Activated naive CD8-positive, alpha-beta T cell treated with anti-CD3 and anti-CD28 coated beads, Interleukin-2, amount 50 U/mL, for 24 hours (primary cell): ENCODE data around the gene SYNGR3.

ENCODE experiments used
- ATAC-seq: fragments of 150-1000 bp; cut with Tn5 transposase; one replicate; pipeline ENCODE4 v1.10.0; 2021
- DNase-seq: peaks from one replicate; pipeline ENCODE4 v3.0.0; 2021
- H3K27ac Mint-ChIP-seq: one replicate; pipeline ENCODE4 v1.8.0; 2021; ENCODE audit warnings: mild to moderate bottlenecking, mixed read lengths
- H3K27me3 Mint-ChIP-seq: one replicate; pipeline ENCODE4 v1.8.0; 2021; ENCODE audit warnings: mixed read lengths
- H3K36me3 Mint-ChIP-seq: one replicate; pipeline ENCODE4 v1.8.0; 2021; ENCODE audit warnings: low read depth, mixed read lengths
- H3K4me1 Mint-ChIP-seq: one replicate; pipeline ENCODE4 v1.8.0; 2021; ENCODE audit warnings: mixed read lengths
- H3K4me3 Mint-ChIP-seq: one replicate; pipeline ENCODE4 v1.8.0; 2021; ENCODE audit warnings: mild to moderate bottlenecking, moderate library complexity, mixed read lengths
- H3K9me3 Mint-ChIP-seq: one replicate; pipeline ENCODE4 v1.8.0; 2021; ENCODE audit warnings: mixed read lengths

Gene SYNGR3

DNA sequence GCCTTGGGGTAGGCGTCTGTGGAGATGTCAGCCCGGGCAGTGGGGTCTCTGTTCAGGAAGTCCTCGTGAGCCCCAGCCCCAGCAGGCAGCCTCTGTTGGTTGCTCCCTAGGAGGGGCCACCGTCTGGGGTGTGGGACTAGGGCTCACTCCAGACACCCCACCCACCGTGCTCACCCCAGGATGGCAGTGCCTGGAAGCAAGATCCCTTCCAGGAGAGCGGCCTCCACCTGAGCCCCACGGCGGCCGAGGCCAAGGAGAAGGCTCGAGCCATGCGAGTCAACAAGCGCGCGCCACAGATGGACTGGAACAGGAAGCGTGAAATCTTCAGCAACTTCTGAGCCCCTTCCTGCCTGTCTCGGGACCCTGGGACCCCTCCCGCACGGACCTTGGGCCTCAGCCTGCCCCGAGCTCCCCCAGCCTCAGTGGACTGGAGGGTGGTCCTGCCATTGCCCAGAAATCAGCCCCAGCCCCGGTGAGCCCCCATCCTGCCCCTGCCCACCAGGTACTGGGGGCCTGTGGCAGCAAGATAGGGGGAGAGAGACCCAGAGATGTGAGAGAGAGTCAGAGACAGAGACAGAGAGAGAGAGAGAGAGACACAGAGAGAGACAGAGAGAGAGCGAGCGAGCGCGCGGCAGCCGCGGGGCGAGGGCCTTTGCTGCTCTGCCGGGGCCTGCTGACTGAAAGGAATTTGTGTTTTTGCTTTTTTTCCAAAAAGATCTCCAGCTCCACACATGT lies 48.0 kb downstream of the SYNGR3 start:
- DNase-seq, result no peak
- Mint-ChIP-seq H3K9me3 (no peaks in the 10 kb centered on the region), H3K4me1 (no peaks in the 10 kb centered on the region), H3K27me3 (no peaks in the 10 kb centered on the region), H3K27ac (no peak overlapping the region), H3K4me3 (no peak overlapping the region), H3K36me3 (no peaks in the 10 kb centered on the region)
- no peak for ATAC-seq

DNA sequence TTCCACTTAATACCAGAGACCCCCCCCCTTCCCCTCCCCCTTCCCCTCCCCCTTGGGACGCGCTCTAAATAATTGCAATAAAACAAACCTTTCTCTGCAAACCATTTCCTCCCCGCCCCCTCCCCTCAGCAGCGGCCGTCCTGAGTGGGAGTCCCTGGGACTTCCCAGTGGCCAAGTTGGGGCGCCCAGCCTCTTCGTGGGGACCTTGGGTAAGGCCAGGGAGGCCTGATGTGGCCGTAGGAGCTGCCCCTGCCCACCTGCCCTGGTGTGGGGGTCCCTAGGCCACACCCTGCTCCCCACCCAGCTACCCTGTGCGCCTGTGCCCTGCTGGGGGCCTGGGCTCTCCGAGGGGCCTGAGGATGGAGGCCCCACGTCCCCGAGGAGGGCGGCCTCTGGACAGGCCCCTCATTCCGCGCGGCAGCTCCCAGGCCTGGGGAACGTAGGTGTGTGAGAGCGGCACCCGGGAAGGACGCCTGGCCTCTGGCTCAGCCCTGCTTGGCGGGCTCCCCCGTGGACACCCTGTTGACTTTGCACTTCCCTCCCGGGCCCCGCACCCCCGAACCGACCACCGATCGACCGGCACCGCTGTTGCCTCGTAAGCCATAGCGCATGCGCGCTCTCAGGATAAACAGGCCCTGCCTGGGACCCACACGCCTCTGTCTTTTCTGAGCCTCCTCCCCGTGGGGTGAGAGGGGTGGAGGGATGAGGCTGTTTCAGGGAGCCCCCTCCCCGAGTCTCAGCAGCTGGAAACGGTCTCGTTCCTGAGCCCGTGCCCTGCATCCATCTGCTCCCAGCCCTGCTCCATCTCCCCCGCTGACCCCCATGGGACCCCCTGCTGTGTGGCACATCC lies 48.8 kb downstream of the SYNGR3 start:
- H3K4me3 Mint-ChIP-seq, result no peak overlapping the region
- no peak overlapping the region for H3K27ac Mint-ChIP-seq
- ATAC-seq, result no peak

DNA sequence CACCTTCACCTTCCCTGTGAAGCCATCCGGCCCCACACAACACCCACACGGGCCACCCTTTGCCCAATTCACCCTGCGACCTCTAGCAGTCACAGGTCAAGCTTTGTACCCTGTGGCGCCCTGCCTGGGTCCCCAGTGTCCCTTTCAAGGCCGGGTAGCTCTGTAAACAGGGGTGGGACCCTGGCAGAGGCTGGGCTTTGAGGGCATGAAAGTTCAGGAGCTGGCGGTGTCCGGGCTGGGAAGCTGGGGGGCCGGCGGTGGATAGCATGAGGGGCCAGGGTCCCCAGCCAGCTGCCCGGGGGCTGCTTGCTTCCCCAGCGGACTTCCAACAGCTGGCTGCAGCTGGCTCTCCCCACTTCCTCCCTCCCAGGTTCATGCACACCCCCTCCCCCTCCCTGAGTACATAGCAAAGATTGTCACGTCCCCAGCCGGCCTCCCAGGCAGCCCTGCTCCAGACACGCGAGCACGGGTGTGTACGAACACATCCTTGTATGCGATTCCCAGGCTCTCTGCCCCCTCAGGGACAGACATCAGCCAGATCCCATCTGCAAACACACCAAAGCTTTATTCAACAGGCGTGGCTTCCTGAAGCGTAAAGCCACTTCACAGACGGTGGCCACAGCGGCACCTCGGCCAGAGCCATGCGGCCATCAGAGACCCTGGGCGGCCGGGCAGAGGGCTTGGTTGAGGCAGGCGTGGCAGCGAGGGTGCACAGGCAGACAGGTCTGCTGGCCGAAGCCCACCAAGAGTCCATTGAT lies 49.7 kb downstream of the SYNGR3 start:
- Mint-ChIP-seq H3K9me3 (no peaks in the 10 kb centered on the region), H3K4me3 (no peak overlapping the region), H3K36me3 (peaks cover 2% of the 10 kb centered on the region), H3K4me1 (no peaks in the 10 kb centered on the region), H3K27me3 (no peaks in the 10 kb centered on the region), H3K27ac (no peak overlapping the region)
- DNase-seq (no peak), ATAC-seq (no peak)

More for the DNA sequence above, 48.8 kb downstream of the SYNGR3 start:
- DNase-seq, result no peak
- H3K9me3 Mint-ChIP-seq, result no peaks in the 10 kb centered on the region
- H3K4me1 Mint-ChIP-seq, result no peaks in the 10 kb centered on the region
- H3K27me3 Mint-ChIP-seq, result no peaks in the 10 kb centered on the region
- H3K36me3 Mint-ChIP-seq, result peaks cover 2% of the 10 kb centered on the region

DNA sequence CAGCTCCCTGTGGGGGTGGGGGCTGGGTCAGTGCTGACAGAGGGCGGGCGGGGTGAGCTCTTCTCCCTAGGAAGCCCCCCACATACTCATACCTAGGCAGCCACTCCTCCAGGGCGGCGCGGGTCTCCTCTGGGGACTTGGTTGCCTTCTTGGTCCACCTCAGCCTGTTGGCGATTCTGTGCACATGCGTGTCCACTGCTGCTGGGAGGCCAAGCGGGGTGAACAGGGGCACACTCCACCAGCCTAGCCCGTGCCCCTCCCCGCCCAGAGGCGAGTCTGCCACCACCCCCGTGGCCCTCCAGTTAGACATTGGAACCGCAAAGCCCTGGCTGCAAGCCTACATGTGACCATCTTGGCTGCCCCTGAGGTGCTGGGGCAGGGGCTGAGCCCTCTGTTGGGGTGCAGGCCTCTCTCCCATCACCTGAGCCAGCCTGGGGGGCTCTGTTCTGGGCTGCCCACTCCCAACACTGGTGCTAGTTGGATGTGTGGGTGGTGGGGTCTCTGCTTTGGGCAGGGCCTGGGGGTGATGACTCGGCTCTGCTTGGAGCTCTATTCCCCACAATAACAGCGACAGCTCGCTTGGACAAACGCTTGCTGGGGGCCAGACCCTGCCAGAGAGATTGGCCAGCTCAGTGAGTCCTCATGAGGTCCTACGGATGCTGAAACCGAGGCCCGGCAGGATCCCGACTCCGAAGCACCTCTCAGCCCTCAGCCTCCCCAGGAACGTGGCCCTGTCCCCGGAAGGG lies 50.4 kb downstream of the SYNGR3 start:
- Mint-ChIP-seq H3K27ac (no peak overlapping the region), H3K4me1 (no peaks in the 10 kb centered on the region), H3K9me3 (no peaks in the 10 kb centered on the region), H3K4me3 (no peak overlapping the region), H3K36me3 (peaks cover 2% of the 10 kb centered on the region), H3K27me3 (no peaks in the 10 kb centered on the region)
- DNase-seq (no peak), ATAC-seq (no peak)

DNA sequence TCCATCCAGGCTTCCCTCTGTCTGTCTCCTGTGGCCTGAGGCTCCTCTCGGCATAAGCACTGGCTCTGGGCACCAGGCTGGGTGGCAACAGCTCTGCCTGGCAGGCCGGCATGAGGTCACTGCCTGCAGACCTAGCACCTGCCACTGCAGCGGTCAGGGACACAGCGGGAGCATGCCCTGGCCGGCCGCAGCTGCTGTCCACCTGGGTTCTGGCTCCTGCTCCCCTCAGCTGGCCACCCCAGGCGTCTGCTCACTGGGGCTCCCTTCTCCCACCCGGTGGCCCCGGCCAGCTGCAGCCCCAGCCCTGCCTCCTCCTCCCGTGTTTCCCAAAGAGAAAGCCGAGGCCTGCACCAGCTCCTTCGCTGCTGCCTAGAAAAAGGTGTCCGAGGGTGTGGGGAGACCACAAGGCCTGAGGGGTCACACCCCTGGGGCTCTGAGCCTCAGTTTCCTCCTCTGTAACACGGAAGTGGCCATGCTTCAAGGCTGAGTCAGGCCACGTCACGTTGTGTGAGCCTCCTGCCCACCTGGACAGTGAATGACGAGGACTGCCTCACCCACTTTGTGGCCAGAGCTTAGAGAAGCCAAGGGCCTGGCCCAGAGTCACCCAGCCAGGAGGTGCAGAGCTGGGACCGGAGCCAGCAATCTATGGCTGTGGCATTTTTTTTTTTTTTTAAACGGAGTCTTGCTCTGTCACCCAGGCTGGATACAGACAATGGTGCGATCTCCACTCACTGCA lies 51.2 kb downstream of the SYNGR3 start:
- H3K4me3 Mint-ChIP-seq, result no peak overlapping the region
- H3K27ac Mint-ChIP-seq, result no peak overlapping the region
- peaks cover 2% of the 10 kb centered on the region for H3K36me3 Mint-ChIP-seq
- H3K4me1 Mint-ChIP-seq, result no peaks in the 10 kb centered on the region
- ATAC-seq (no peak), DNase-seq (no peak)
- no peaks in the 10 kb centered on the region for H3K9me3 Mint-ChIP-seq
- no peaks in the 10 kb centered on the region for H3K27me3 Mint-ChIP-seq

DNA sequence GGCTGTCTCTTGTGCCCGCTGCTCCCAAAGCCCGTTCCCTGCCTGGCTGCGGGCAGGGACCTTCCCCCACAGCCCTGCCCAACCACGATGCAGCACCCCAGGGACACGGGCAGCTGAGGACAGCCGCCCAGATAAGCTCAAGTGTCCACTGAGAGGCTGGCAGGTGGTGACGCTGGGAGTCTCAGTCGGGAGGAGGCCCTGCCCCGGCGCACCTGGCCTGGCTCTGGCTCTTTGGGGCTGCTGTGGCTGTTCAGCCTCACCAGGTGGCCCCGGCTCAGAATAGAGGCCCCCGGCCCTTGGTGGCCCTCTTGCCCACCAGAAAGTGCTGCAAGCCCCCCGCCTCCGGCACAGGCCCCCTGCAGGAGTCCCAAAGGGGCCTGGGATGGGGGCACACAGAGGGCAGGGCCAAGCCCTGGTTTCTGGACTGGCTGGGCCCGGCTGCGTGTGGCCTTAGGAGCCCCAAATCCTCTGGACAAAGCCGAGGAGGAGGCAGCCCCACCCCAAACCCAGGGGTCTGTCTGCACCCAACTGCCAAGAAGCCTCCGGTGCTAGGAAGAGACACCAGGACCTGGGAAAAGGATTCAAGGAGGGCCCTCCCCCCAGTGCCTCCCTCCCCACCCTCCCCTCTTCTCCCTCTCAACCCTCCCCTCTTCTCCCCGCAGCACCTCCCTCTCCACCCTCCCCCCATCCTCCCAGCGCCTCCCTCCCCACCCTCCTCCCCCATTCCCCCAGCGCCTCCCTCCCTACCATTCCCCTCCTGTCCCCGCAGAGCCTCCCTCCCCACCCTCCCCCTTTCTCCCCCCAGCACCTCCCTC lies 52.6 kb downstream of the SYNGR3 start:
- Mint-ChIP-seq H3K27me3 (no peaks in the 10 kb centered on the region), H3K27ac (no peak overlapping the region), H3K9me3 (no peaks in the 10 kb centered on the region), H3K4me1 (peaks cover 11% of the 10 kb centered on the region), H3K36me3 (peaks cover 2% of the 10 kb centered on the region), H3K4me3 (no peak overlapping the region)
- no peak for ATAC-seq
- DNase-seq, result no peak

DNA sequence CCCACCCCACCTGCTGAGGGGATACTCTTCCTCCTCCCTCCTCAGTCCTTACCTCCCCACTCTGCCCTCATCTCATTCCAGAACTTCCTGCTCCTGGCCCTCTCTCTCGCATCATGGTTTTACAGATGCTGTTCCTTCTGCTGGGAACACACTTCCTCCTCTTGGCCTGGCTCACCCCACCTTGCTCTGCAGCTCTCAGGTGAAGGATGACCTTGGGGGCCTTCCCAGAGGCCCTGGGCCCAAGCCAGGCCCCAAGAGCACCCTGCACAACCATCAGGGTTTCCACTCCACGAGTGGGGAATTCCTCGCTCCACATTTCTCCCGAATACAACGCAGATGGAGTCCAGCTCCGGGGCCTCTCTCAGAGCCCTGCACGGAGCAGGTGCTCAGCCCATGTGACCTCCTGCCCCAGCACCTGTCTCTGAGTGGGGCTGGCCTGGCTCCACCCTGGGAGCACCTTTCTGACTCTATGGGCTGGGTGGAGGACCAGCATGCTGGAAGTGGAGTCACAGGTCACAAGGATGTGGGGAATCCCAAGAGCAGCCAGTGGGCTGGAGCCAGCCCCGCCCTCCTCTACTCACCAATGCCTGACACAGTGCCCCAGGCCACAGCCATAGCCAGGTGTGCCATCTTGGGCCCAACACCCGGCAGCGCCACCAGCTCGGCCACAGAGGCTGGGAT lies 53.4 kb downstream of the SYNGR3 start:
- H3K36me3 Mint-ChIP-seq, result peaks cover 2% of the 10 kb centered on the region
- DNase-seq, result no peak
- no peak overlapping the region for H3K27ac Mint-ChIP-seq
- ATAC-seq, result no peak
- peaks cover 11% of the 10 kb centered on the region for H3K4me1 Mint-ChIP-seq
- no peaks in the 10 kb centered on the region for H3K27me3 Mint-ChIP-seq
- no peak overlapping the region for H3K4me3 Mint-ChIP-seq
- no peaks in the 10 kb centered on the region for H3K9me3 Mint-ChIP-seq
